ENCODE measurements around the gene TRAF3. TPM values are rescaled to one million over a fixed set of nuclear protein-coding genes. Genes with fewer than 3 reads are reported as not detected.
"Not testable (repeated sequence)": the region's sequence is repeated elsewhere in the genome, so short reads cannot be mapped to it uniquely, and the experiment has no call there.

Gene TRAF3
- total RNA-seq, 2 experiments from 2014 or later = 37.4 to 38.9 TPM

GRCh38 chr14:102877511-102877910 lies 100.3 kb downstream of the TRAF3 start:
- not testable (repeated sequence) for H3K36me3 Mint-ChIP-seq (ENCODE audit: low read depth); H3K27ac Mint-ChIP-seq; H3K4me3 Mint-ChIP-seq; H3K27me3 Mint-ChIP-seq; H3K9me3 Mint-ChIP-seq; DNase-seq
- peaks cover 11% of the 10 kb centered on the region for H3K4me1 Mint-ChIP-seq
- POLR2A ChIA-PET = interaction anchor here (0.9 to 1.0 kb wide), 2 partner anchors 10 to 11 kb away, joined by 3 read pairs; no protein-coding TSS in a partner anchor
- CTCF ChIA-PET = interaction anchor here (1.7 kb wide), 1 partner anchor 103 kb away, joined by 7 read pairs; no protein-coding TSS in a partner anchor

- no peak overlapping the region for H3K27ac Mint-ChIP-seq
- DNase-seq = no peak
- POLR2A ChIA-PET = no interaction called here
Observed at GRCh38 chr14:102878174-102878969, 101.1 kb downstream of the TRAF3 start.

GRCh38 chr14:102878970-102879460 lies 101.8 kb downstream of the TRAF3 start:
- Mint-ChIP-seq H3K4me3 (no peak overlapping the region), H3K36me3 (ENCODE audit: low read depth) (peaks cover 12% of the 10 kb centered on the region), H3K27ac (no peak overlapping the region), H3K27me3 (no peaks in the 10 kb centered on the region), H3K9me3 (no peaks in the 10 kb centered on the region), H3K4me1 (peaks cover 19% of the 10 kb centered on the region)
- DNase-seq = no peak
- CTCF ChIA-PET = no interaction called here
- POLR2A ChIA-PET = interaction anchor here (1.1 kb wide), 1 partner anchor 18 kb away, joined by 3 read pairs; no protein-coding TSS in a partner anchor

More at GRCh38 chr14:102878174-102878969, 101.1 kb downstream of the TRAF3 start:
- Mint-ChIP-seq H3K4me3 (no peak overlapping the region), H3K27me3 (no peaks in the 10 kb centered on the region), H3K36me3 (ENCODE audit: low read depth) (peaks cover 10% of the 10 kb centered on the region), H3K4me1 (peaks cover 18% of the 10 kb centered on the region), H3K9me3 (no peaks in the 10 kb centered on the region)
- CTCF ChIA-PET = interaction anchor here (1.7 kb wide), 1 partner anchor 104 kb away, joined by 7 read pairs; no protein-coding TSS in a partner anchor

GRCh38 chr14:102882226-102882906 lies 105.1 kb downstream of the TRAF3 start:
- DNase-seq = no peak
- CTCF ChIA-PET = no interaction called here
- H3K4me3 Mint-ChIP-seq = no peak overlapping the region
- peaks cover 19% of the 10 kb centered on the region for H3K4me1 Mint-ChIP-seq
- no peaks in the 10 kb centered on the region for H3K9me3 Mint-ChIP-seq
- no peak overlapping the region for H3K27ac Mint-ChIP-seq
- POLR2A ChIA-PET = no interaction called here
- no peaks in the 10 kb centered on the region for H3K27me3 Mint-ChIP-seq
- H3K36me3 Mint-ChIP-seq (ENCODE audit: low read depth) = peaks cover 26% of the 10 kb centered on the region

GRCh38 chr14:102883089-102883541 lies 105.9 kb downstream of the TRAF3 start:
- no peak overlapping the region for H3K4me3 Mint-ChIP-seq
- peaks cover 19% of the 10 kb centered on the region for H3K4me1 Mint-ChIP-seq
- no peaks in the 10 kb centered on the region for H3K27me3 Mint-ChIP-seq
- H3K9me3 Mint-ChIP-seq = no peaks in the 10 kb centered on the region
- CTCF ChIA-PET = no interaction called here
- POLR2A ChIA-PET = no interaction called here
- peak overlapping the region; percentile 34 for H3K27ac Mint-ChIP-seq
- no peak for DNase-seq
- H3K36me3 Mint-ChIP-seq (ENCODE audit: low read depth) = peaks cover 30% of the 10 kb centered on the region

GRCh38 chr14:102883554-102883953 lies 106.3 kb downstream of the TRAF3 start:
- DNase-seq = no peak
- no peak overlapping the region for H3K27ac Mint-ChIP-seq
- no peaks in the 10 kb centered on the region for H3K9me3 Mint-ChIP-seq
- CTCF ChIA-PET = no interaction called here
- H3K4me1 Mint-ChIP-seq = peaks cover 19% of the 10 kb centered on the region
- H3K4me3 Mint-ChIP-seq = no peak overlapping the region
- POLR2A ChIA-PET = no interaction called here
- peaks cover 34% of the 10 kb centered on the region for H3K36me3 Mint-ChIP-seq (ENCODE audit: low read depth)
- H3K27me3 Mint-ChIP-seq = no peaks in the 10 kb centered on the region

- ChIA-PET POLR2A (no interaction called here), CTCF (no interaction called here)
- H3K9me3 Mint-ChIP-seq = no peaks in the 10 kb centered on the region
- DNase-seq = no peak
- no peak overlapping the region for H3K27ac Mint-ChIP-seq
- no peaks in the 10 kb centered on the region for H3K27me3 Mint-ChIP-seq
- H3K4me1 Mint-ChIP-seq = peaks cover 19% of the 10 kb centered on the region
- peaks cover 37% of the 10 kb centered on the region for H3K36me3 Mint-ChIP-seq (ENCODE audit: low read depth)
- H3K4me3 Mint-ChIP-seq = no peak overlapping the region
Observed at GRCh38 chr14:102885737-102886447, 108.6 kb downstream of the TRAF3 start.

- Mint-ChIP-seq H3K4me3 (no peak overlapping the region), H3K4me1 (no peaks in the 10 kb centered on the region), H3K36me3 (ENCODE audit: low read depth) (peaks cover 47% of the 10 kb centered on the region), H3K27ac (no peak overlapping the region), H3K9me3 (no peaks in the 10 kb centered on the region), H3K27me3 (no peaks in the 10 kb centered on the region)
- no peak for DNase-seq
- CTCF ChIA-PET = no interaction called here
- POLR2A ChIA-PET = interaction anchor here (1.0 kb wide), 1 partner anchor 11 kb away, joined by 3 read pairs; no protein-coding TSS in a partner anchor
Observed at GRCh38 chr14:102888748-102889147, 111.5 kb downstream of the TRAF3 start.

GRCh38 chr14:102889615-102890014 lies 112.4 kb downstream of the TRAF3 start:
- Mint-ChIP-seq H3K27me3 (no peaks in the 10 kb centered on the region), H3K4me3 (no peak overlapping the region), H3K27ac (no peak overlapping the region), H3K9me3 (no peaks in the 10 kb centered on the region), H3K4me1 (no peaks in the 10 kb centered on the region), H3K36me3 (ENCODE audit: low read depth) (peaks cover 44% of the 10 kb centered on the region)
- ChIA-PET CTCF (no interaction called here), POLR2A (no interaction called here)
- no peak for DNase-seq

- peaks cover 52% of the 10 kb centered on the region for H3K36me3 Mint-ChIP-seq (ENCODE audit: low read depth)
- CTCF ChIA-PET = no interaction called here
- no peak overlapping the region for H3K27ac Mint-ChIP-seq
- POLR2A ChIA-PET = no interaction called here
- no peaks in the 10 kb centered on the region for H3K4me1 Mint-ChIP-seq
- H3K4me3 Mint-ChIP-seq = no peak overlapping the region
- H3K9me3 Mint-ChIP-seq = no peaks in the 10 kb centered on the region
- DNase-seq = no peak
- no peaks in the 10 kb centered on the region for H3K27me3 Mint-ChIP-seq
Observed at GRCh38 chr14:102891111-102891510, 113.9 kb downstream of the TRAF3 start.

- Mint-ChIP-seq H3K36me3 (ENCODE audit: low read depth) (peaks cover 48% of the 10 kb centered on the region), H3K4me1 (no peaks in the 10 kb centered on the region), H3K9me3 (no peaks in the 10 kb centered on the region), H3K27me3 (no peaks in the 10 kb centered on the region), H3K4me3 (no peak overlapping the region), H3K27ac (no peak overlapping the region)
- DNase-seq = no peak
- POLR2A ChIA-PET = no interaction called here
- CTCF ChIA-PET = no interaction called here
Observed at GRCh38 chr14:102891556-102891955, 114.3 kb downstream of the TRAF3 start.

- H3K4me3 Mint-ChIP-seq = no peak overlapping the region
- DNase-seq = no peak
- CTCF ChIA-PET = no interaction called here
- no peaks in the 10 kb centered on the region for H3K9me3 Mint-ChIP-seq
- peaks cover 44% of the 10 kb centered on the region for H3K36me3 Mint-ChIP-seq (ENCODE audit: low read depth)
- POLR2A ChIA-PET = no interaction called here
- peaks cover under 1% of the 10 kb centered on the region for H3K4me1 Mint-ChIP-seq
- H3K27me3 Mint-ChIP-seq = no peaks in the 10 kb centered on the region
- H3K27ac Mint-ChIP-seq = no peak overlapping the region
Observed at GRCh38 chr14:102892651-102893050, 115.4 kb downstream of the TRAF3 start.

GRCh38 chr14:102893452-102893851 lies 116.2 kb downstream of the TRAF3 start:
- no peak for DNase-seq
- Mint-ChIP-seq H3K27me3 (no peaks in the 10 kb centered on the region), H3K4me1 (peaks cover 4% of the 10 kb centered on the region), H3K9me3 (no peaks in the 10 kb centered on the region), H3K27ac (no peak overlapping the region), H3K36me3 (ENCODE audit: low read depth) (peaks cover 42% of the 10 kb centered on the region), H3K4me3 (no peak overlapping the region)
- CTCF ChIA-PET = no interaction called here
- POLR2A ChIA-PET = no interaction called here
